HG03064 (cell line): Measurements from ENCODE around the gene CSF2RB.

Source experiments
- ATAC-seq: cut with Tn5 transposase; IDR thresholded peaks from one replicate; pipeline ENCODE4 v1.9.1; 2021; ENCODE audit warnings: low read depth; ENCODE audit not compliant: unreplicated experiment

Gene CSF2RB

GRCh38 chr22:36934418-36935312 lies 21.2 kb downstream of the CSF2RB start:
- no peak for ATAC-seq

DNA sequence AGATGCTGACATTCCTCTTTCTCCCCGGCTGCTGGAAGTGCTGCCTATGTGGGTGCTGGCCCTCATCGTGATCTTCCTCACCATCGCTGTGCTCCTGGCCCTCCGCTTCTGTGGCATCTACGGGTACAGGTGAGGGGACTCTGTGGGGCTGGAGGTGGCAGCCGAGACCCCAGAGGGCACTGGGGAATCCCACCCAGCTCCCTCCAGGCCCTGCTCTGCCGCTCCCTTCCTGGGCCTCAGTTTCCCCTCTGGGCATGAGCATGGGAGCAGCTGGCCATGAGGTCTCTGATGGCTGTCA lies 21.8 kb downstream of the CSF2RB start:
- no peak for ATAC-seq

DNA sequence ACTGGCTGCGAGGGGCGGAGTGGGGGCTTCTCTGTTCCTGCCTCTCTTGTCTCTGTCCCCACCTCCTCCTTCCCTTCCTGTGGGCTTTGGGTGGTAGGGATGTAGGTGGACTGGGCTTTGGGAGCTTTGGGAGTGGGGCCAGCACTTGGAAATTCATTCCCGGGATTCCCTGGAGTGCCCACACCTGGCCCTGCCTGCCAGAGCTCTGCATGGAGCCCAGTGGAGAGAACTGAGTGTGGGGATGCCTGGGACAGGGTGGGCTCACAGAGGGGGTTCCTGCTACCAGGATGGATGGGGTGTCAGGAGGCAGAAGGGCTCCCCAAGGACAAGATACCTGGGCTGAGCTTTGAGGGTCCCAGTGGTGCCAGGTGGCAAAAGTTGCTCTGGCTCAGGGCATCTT lies 22.3 kb downstream of the CSF2RB start:
- no peak for ATAC-seq

GRCh38 chr22:36936362-36937116 lies 23.1 kb downstream of the CSF2RB start:
- ATAC-seq = no peak

DNA sequence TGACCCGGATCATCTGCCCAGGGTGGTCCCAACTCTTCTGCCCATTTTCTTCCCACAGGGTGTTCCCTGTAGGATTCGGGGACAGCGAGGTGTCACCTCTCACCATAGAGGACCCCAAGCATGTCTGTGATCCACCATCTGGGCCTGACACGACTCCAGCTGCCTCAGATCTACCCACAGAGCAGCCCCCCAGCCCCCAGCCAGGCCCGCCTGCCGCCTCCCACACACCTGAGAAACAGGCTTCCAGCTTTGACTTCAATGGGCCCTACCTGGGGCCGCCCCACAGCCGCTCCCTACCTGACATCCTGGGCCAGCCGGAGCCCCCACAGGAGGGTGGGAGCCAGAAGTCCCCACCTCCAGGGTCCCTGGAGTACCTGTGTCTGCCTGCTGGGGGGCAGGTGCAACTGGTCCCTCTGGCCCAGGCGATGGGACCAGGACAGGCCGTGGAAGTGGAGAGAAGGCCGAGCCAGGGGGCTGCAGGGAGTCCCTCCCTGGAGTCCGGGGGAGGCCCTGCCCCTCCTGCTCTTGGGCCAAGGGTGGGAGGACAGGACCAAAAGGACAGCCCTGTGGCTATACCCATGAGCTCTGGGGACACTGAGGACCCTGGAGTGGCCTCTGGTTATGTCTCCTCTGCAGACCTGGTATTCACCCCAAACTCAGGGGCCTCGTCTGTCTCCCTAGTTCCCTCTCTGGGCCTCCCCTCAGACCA lies 24.0 kb downstream of the CSF2RB start:
- no peak for ATAC-seq

DNA sequence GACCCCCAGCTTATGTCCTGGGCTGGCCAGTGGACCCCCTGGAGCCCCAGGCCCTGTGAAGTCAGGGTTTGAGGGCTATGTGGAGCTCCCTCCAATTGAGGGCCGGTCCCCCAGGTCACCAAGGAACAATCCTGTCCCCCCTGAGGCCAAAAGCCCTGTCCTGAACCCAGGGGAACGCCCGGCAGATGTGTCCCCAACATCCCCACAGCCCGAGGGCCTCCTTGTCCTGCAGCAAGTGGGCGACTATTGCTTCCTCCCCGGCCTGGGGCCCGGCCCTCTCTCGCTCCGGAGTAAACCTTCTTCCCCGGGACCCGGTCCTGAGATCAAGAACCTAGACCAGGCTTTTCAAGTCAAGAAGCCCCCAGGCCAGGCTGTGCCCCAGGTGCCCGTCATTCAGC lies 24.6 kb downstream of the CSF2RB start:
- no peak for ATAC-seq

- no peak for ATAC-seq
These were observed 25.5 kb downstream of the CSF2RB start for GRCh38 chr22:36938886-36939285.

DNA sequence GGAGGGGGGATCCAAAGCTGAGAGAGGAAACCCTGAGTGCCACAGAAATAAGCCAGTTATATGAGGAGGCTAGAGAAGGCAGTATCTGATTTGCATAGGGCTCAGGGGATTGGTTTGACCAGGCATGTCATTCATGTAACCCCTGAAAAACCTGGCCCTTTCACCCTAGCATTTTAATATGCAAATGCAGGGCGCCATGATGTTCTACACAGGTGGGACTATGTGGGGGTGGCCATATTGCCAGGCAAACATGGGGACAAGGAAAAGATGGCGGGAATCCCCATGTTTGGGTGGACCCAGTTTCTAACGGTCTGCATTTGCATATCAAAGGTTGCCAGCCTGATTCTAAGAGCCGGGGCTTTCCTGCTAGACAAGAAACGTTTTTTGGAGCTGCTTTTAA lies 27.2 kb downstream of the CSF2RB start:
- ATAC-seq = no peak

GRCh38 chr22:36942556-36942955 lies 29.1 kb downstream of the CSF2RB start:
- no peak for ATAC-seq

GRCh38 chr22:36946421-36947158 lies 33.2 kb downstream of the CSF2RB start:
- no peak for ATAC-seq

DNA sequence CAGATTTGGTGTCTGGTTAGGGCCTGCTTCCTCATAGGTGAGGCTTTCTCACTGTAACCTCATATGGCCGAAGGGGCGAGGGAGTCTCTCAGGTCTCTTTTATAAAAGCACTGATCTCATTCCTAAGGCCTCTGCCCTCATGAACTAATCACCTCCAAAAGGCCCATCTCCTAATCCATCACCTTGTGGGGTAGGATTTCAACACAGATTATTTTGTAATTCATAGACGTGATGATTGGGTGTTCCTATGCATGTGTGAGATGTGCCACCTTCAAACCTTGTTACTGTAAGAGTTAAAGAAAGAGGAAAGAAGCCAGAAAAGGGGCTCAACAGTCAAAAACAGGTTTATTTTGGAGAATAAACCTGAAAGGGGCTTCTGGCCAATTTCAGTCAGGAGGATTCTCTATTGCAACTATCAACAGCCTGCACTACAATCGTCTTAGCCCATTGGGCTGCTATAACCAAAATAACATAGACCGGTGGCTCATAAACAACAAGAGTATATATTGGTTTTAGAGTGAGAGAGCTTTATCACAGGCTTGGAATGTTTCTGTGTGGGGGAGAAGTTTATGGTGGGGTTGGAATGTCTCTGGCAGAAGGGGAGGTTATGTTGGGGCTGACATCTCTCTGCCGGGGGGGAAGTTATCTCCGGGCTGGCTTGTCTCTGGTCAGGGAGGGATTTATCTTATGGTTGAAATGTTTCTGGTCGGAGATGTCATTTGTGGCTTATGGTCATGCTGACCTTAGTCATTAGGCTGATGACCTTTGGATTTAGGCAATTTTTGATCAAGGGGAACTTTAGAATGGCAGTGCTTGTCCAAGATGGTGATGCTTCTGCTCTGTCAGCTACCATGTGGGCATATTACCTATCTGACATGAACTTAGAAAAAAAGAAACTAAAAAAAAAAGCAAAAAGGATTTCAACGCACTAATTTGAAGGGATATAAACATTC lies 35.1 kb downstream of the CSF2RB start:
- ATAC-seq = no peak

GRCh38 chr22:36950797-36951590 lies 37.6 kb downstream of the CSF2RB start:
- ATAC-seq = no peak

DNA sequence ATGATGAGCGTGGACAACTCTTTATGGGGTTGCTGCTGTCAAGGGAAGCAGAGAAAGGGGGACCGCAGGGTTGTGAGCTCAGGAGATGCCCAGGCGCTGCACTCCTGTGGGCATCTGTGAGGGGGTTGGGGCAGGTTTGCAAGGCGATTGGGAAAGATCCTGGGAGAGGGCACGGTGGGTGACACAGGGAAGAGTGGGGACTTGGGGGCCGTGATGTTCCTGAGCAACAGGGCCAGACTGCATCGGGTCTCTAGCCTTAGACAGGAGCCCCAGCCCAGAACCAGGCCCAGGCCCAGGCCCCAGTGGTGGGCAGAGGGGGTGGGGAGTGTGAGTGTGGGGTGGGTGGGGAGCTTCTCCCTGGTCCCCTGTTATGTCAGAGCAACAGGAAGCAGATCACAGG lies 38.3 kb downstream of the CSF2RB start:
- ATAC-seq = no peak

GRCh38 chr22:36953239-36954080 lies 40.0 kb downstream of the CSF2RB start:
- ATAC-seq = no peak

DNA sequence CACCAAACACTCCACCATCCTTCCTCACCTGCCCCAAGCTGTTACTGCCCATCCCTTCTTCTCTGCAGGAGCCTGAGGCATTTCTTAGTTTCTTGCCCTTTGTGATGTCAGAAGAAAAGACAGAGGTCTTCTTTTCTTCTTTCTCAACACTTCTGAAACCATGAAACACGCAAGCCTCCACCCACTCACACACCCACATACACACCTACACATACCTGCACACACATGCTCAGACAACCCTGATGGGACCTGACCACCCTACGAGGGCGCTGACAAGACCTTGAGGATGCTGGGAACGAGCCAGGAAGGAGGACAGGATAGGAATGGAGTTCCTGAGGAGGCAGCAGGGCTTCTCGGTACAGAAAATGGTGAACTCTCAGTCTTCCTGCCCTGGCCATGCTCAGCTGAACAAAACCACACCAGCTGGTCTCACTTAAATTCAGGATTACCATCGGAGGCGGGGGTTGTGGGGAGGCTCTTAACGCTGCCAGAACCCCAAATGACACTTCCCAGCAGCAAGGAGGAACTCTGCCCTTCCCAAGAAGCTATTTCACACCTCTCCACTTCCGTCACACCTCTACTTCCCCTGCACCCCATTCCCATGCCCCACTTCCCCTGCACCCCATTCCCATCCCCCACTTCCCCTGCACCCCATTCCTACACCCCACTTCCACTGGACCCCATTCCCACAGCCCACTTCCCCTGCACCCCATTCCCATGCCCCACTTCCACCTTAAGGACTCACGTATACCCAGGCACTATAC lies 41.0 kb downstream of the CSF2RB start:
- no peak for ATAC-seq

- no peak for ATAC-seq
These were observed 42.3 kb downstream of the CSF2RB start for GRCh38 chr22:36955691-36956090.

- ATAC-seq = no peak
These were observed 44.9 kb downstream of the CSF2RB start for GRCh38 chr22:36958366-36958765.
